HEK293 (cell line): ENCODE measurements around the gene BST1.

Experiments used
- CTCF ChIA-PET: fragments of 350-600 bp; formaldehyde crosslinking; extraction: SDS; loops from one replicate; lab custom pipeline; 2021; ENCODE audit warnings: antibody characterized with exemption; lab: Yijun Ruan, JAX
- POLR2A ChIA-PET: fragments of 300-600 bp; formaldehyde crosslinking; extraction: SDS; loops from one replicate; lab custom pipeline; 2020; ENCODE audit warnings: antibody characterized with exemption, inconsistent platforms; lab: Yijun Ruan, JAX
- H3K27ac ChIP-seq: fragments of 200-500 bp; sonication (Bioruptor generic); 2 replicates; pipeline ENCODE4 v1.5.1; 2014; ENCODE audit warnings: low read depth, low read length, control low read depth, inconsistent platforms; ENCODE audit errors: extremely low read depth
- H3K36me3 ChIP-seq, 2 experiments: fragments of 200-500 bp in 1 of 2; sonication (Bioruptor generic) in 1 of 2; 1 replicate in 1 of 2; 2 replicates in 1 of 2; pipeline ENCODE4 v1.5.1; 2014 to 2017; ENCODE audit warnings: inconsistent platforms in 2 of 2, low read length in 2 of 2; ENCODE audit not compliant: control insufficient read depth in 2 of 2, insufficient read depth in 1 of 2
- H3K4me1 ChIP-seq: fragments of 200-500 bp; sonication (Bioruptor generic); 2 replicates; pipeline ENCODE4 v1.5.1; 2014; ENCODE audit warnings: mild to moderate bottlenecking, low read length, inconsistent platforms; ENCODE audit not compliant: control insufficient read depth, insufficient read depth
- H3K4me3 ChIP-seq: 2 replicates; pipeline ENCODE4 v1.5.1; 2011; ENCODE audit warnings: low read depth, mild to moderate bottlenecking, control low read depth, low read length, moderate library complexity
- H3K9me3 ChIP-seq: fragments of 200-500 bp; sonication (Bioruptor generic); 2 replicates; pipeline ENCODE4 v1.5.1; 2014; ENCODE audit warnings: low read depth, low read length, inconsistent platforms; ENCODE audit not compliant: control insufficient read depth, insufficient read depth
- AEBP2 ChIP-seq: fragments of 450-650 bp; formaldehyde crosslinking; IDR thresholded peaks from 2 replicates; pipeline ENCODE4 v1.5.1; 2016; ENCODE audit warnings: missing biosample characterization, missing genetic modification characterization, borderline replicate concordance
- BCL11A ChIP-seq: fragments of 450-650 bp; formaldehyde crosslinking; IDR thresholded peaks from 2 replicates; pipeline ENCODE4 v1.5.1; 2016; ENCODE audit warnings: low read depth, missing biosample characterization, missing genetic modification characterization
- GLIS1 ChIP-seq: fragments of 450-650 bp; formaldehyde crosslinking; IDR thresholded peaks from 2 replicates; pipeline ENCODE4 v1.5.1; 2016; ENCODE audit warnings: missing biosample characterization, missing genetic modification characterization
- OVOL3 ChIP-seq: fragments of 450-650 bp; formaldehyde crosslinking; IDR thresholded peaks from 2 replicates; pipeline ENCODE4 v1.5.1; 2016; ENCODE audit warnings: missing biosample characterization, missing genetic modification characterization
- PRDM1 ChIP-seq: fragments of 450-650 bp; formaldehyde crosslinking; IDR thresholded peaks from 2 replicates; pipeline ENCODE4; 2016; ENCODE audit warnings: missing biosample characterization, missing genetic modification characterization
- YY1 ChIP-seq: fragments of 450-650 bp; formaldehyde crosslinking; IDR thresholded peaks from 2 replicates; pipeline ENCODE4 v1.5.1; 2018; ENCODE audit warnings: missing biosample characterization, missing genetic modification characterization
- ZFP41 ChIP-seq: fragments of 450-650 bp; formaldehyde crosslinking; IDR thresholded peaks from 2 replicates; pipeline ENCODE4 v1.5.1; 2016; ENCODE audit warnings: missing biosample characterization, missing genetic modification characterization, borderline replicate concordance
- ZNF174 ChIP-seq: fragments of 450-650 bp; formaldehyde crosslinking; IDR thresholded peaks from 2 replicates; pipeline ENCODE4 v1.5.0; 2017; ENCODE audit warnings: missing biosample characterization, mild to moderate bottlenecking, missing genetic modification characterization
- ZNF2 ChIP-seq: fragments of 450-650 bp; formaldehyde crosslinking; IDR thresholded peaks from 2 replicates; pipeline ENCODE4 v1.5.1; 2016; ENCODE audit warnings: missing biosample characterization, missing genetic modification characterization
- ZNF266 ChIP-seq: fragments of 450-650 bp; formaldehyde crosslinking; IDR thresholded peaks from 2 replicates; pipeline ENCODE4 v1.5.1; 2016; ENCODE audit warnings: missing biosample characterization, missing genetic modification characterization, low read depth
- ZNF274 ChIP-seq, 2 experiments: fragments of 200-500 bp in 1 of 2; fragments of 450-650 bp in 1 of 2; sonication (Bioruptor generic) in 1 of 2; formaldehyde crosslinking in 1 of 2; IDR thresholded peaks; 2 replicates each; pipeline versions ENCODE4 v1.5.1 to v1.6.1; 2014 to 2016; ENCODE audit warnings: borderline replicate concordance in 1 of 2, inconsistent platforms in 1 of 2, low read length in 1 of 2, missing biosample characterization in 1 of 2, missing genetic modification characterization in 1 of 2
- ZNF362 ChIP-seq: fragments of 450-650 bp; formaldehyde crosslinking; IDR thresholded peaks from 2 replicates; pipeline ENCODE4 v1.5.1; 2016; ENCODE audit warnings: missing biosample characterization, missing genetic modification characterization
- ZNF366 ChIP-seq: fragments of 450-650 bp; formaldehyde crosslinking; conservative IDR thresholded peaks from 2 replicates; pipeline ENCODE4 v1.5.1; 2016; ENCODE audit warnings: missing biosample characterization, missing genetic modification characterization
- ZNF423 ChIP-seq: fragments of 450-650 bp; formaldehyde crosslinking; IDR thresholded peaks from 2 replicates; pipeline ENCODE4 v1.5.1; 2016; ENCODE audit warnings: missing biosample characterization, missing genetic modification characterization
- ZNF433 ChIP-seq: fragments of 450-650 bp; formaldehyde crosslinking; IDR thresholded peaks from 2 replicates; pipeline ENCODE4 v1.5.1; 2016; ENCODE audit warnings: missing biosample characterization, missing genetic modification characterization, low read depth
- ZNF514 ChIP-seq: fragments of 450-650 bp; formaldehyde crosslinking; IDR thresholded peaks from 2 replicates; pipeline ENCODE4 v1.5.1; 2016; ENCODE audit warnings: missing biosample characterization, missing genetic modification characterization
- ZNF560 ChIP-seq: fragments of 450-650 bp; formaldehyde crosslinking; IDR thresholded peaks from 2 replicates; pipeline ENCODE4 v1.5.1; 2017; ENCODE audit warnings: missing biosample characterization, missing genetic modification characterization, borderline replicate concordance
- ZNF596 ChIP-seq: fragments of 450-650 bp; IDR thresholded peaks from 2 replicates; pipeline ENCODE4 v1.5.0; 2018; ENCODE audit warnings: missing biosample characterization, mild to moderate bottlenecking, missing genetic modification characterization, moderate library complexity
- ZNF629 ChIP-seq: fragments of 450-650 bp; formaldehyde crosslinking; IDR thresholded peaks from 2 replicates; pipeline ENCODE4 v1.5.1; 2017; ENCODE audit warnings: missing biosample characterization, missing genetic modification characterization
- ZSCAN23 ChIP-seq: fragments of 450-650 bp; formaldehyde crosslinking; IDR thresholded peaks from 2 replicates; pipeline ENCODE4 v1.5.1; 2016; ENCODE audit warnings: missing biosample characterization, missing genetic modification characterization
- ZSCAN5A ChIP-seq: fragments of 450-650 bp; formaldehyde crosslinking; IDR thresholded peaks from 2 replicates; pipeline ENCODE4 v1.5.1; 2016; ENCODE audit warnings: missing biosample characterization, missing genetic modification characterization

The BST1 gene

GRCh38 chr4:15690020-15690809, 12.7 kb upstream of the BST1 start:
- CTCF ChIA-PET = interaction anchor here (0.6 to 1.2 kb wide), 3 partner anchors 20 to 39 kb away, joined by 3 to 4 read pairs (median 3); no protein-coding TSS in a partner anchor
- POLR2A ChIA-PET = interaction anchor here (1.0 kb wide), 1 partner anchor 9 kb away, joined by 6 read pairs; the partner anchor contains the start of gene FAM200B
- no peak overlapping the region for H3K27ac ChIP-seq

GRCh38 chr4:15691346-15692135, 11.3 kb upstream of the BST1 start:
- H3K9me3 ChIP-seq = no peaks in the 10 kb centered on the region
- no peak for TF ChIP-seq YY1 (tag by site-specific recombination)

More at GRCh38 chr4:15690020-15690809, 12.7 kb upstream of the BST1 start:
- H3K4me1 ChIP-seq = no peaks in the 10 kb centered on the region
- H3K4me3 ChIP-seq = no peak overlapping the region
- peaks cover 3 to 38% of the 10 kb centered on the region in 2 experiments for H3K36me3 ChIP-seq
- TF ChIP-seq GLIS1 (tag by site-specific recombination) (peak; percentile 73), ZNF423 (tag by site-specific recombination) (no peak), ZNF433 (tag by site-specific recombination) (no peak), ZFP41 (no peak), ZNF560 (no peak), ZNF362 (tag by site-specific recombination) (no peak), ZNF596 (tag by site-specific recombination) (no peak), ZNF366 (tag by site-specific recombination) (0 out of 2 replicates have a peak, but pooled peaks have one; percentile 19), ZNF629 (tag by site-specific recombination) (peak; percentile 59), ZNF266 (no peak), PRDM1 (tag by site-specific recombination) (0 out of 2 replicates have a peak, but pooled peaks have one; percentile 16)
- TF ChIP-seq, all 188 proteins: peak for 4
- H3K9me3 ChIP-seq = no peaks in the 10 kb centered on the region

GRCh38 chr4:15692602-15693001, 10.3 kb upstream of the BST1 start:
- Histone ChIP-seq H3K27ac (no peak overlapping the region), H3K4me1 (no peaks in the 10 kb centered on the region), H3K9me3 (no peaks in the 10 kb centered on the region), H3K36me3 (peaks cover 3 to 15% of the 10 kb centered on the region in 2 experiments; a peak in 2 of 3 replicates), H3K4me3 (no peak overlapping the region)
- ChIA-PET POLR2A (no interaction called here), CTCF (no interaction called here)
- TF ChIP-seq ZNF274 (IDR thresholded peaks at IDR 0.05; ENCODE audit: low read length) (no peak), ZNF274 (tag by site-specific recombination; IDR thresholded peaks at IDR 0.05; ENCODE audit: borderline replicate concordance) (no peak), ZNF514 (tag by site-specific recombination) (no peak)

More at GRCh38 chr4:15691346-15692135, 11.3 kb upstream of the BST1 start:
- Histone ChIP-seq H3K4me3 (no peak overlapping the region), H3K4me1 (no peaks in the 10 kb centered on the region), H3K36me3 (peaks cover 3 to 25% of the 10 kb centered on the region in 2 experiments), H3K27ac (no peak overlapping the region)
- ChIA-PET CTCF (no interaction called here), POLR2A (interaction anchor here (0.9 kb wide), 1 partner anchor 10 kb away, joined by 6 read pairs; the partner anchor contains the start of gene FAM200B)

GRCh38 chr4:15694431-15694830, 8.4 kb upstream of the BST1 start:
- Histone ChIP-seq H3K36me3 (0 out of 3 replicates have a peak, but pooled peaks cover 0 to 2% of the 10 kb centered on the region in 2 experiments), H3K4me3 (no peak overlapping the region), H3K9me3 (no peaks in the 10 kb centered on the region), H3K27ac (no peak overlapping the region), H3K4me1 (no peaks in the 10 kb centered on the region)
- ChIA-PET POLR2A (interaction anchor here (0.7 to 2.2 kb wide), 2 partner anchors 13 to 45 kb away, joined by 3 to 11 read pairs; partner anchors contain the start of gene FAM200B), CTCF (interaction anchor here (1.3 kb wide), 1 partner anchor 11 kb away, joined by 3 read pairs; no protein-coding TSS in a partner anchor)
- TF ChIP-seq ZNF2 (tag by site-specific recombination) (no peak), ZNF174 (tag by site-specific recombination) (no peak), AEBP2 (tag by site-specific recombination) (no peak), ZSCAN5A (no peak), PRDM1 (tag by site-specific recombination) (no peak), ZSCAN23 (tag by site-specific recombination) (no peak), OVOL3 (no peak), BCL11A (tag by site-specific recombination) (no peak)
